HEK293 (cell line): ENCODE measurements around the gene CDK4.

Experiments
- CTCF ChIA-PET: fragments of 350-600 bp; formaldehyde crosslinking; extraction: SDS; loops from one replicate; lab custom pipeline; 2021; ENCODE audit warnings: antibody characterized with exemption; lab: Yijun Ruan, JAX
- POLR2A ChIA-PET: fragments of 300-600 bp; formaldehyde crosslinking; extraction: SDS; loops from one replicate; lab custom pipeline; 2020; ENCODE audit warnings: antibody characterized with exemption, inconsistent platforms; lab: Yijun Ruan, JAX
- H3K27ac ChIP-seq: fragments of 200-500 bp; sonication (Bioruptor generic); 2 replicates; pipeline ENCODE4 v1.5.1; 2014; ENCODE audit warnings: low read depth, low read length, control low read depth, inconsistent platforms; ENCODE audit errors: extremely low read depth
- H3K36me3 ChIP-seq, 2 experiments: fragments of 200-500 bp in 1 of 2; sonication (Bioruptor generic) in 1 of 2; 1 replicate in 1 of 2; 2 replicates in 1 of 2; pipeline ENCODE4 v1.5.1; 2014 to 2017; ENCODE audit warnings: inconsistent platforms in 2 of 2, low read length in 2 of 2; ENCODE audit not compliant: control insufficient read depth in 2 of 2, insufficient read depth in 1 of 2
- H3K4me1 ChIP-seq: fragments of 200-500 bp; sonication (Bioruptor generic); 2 replicates; pipeline ENCODE4 v1.5.1; 2014; ENCODE audit warnings: mild to moderate bottlenecking, low read length, inconsistent platforms; ENCODE audit not compliant: control insufficient read depth, insufficient read depth
- H3K4me3 ChIP-seq: 2 replicates; pipeline ENCODE4 v1.5.1; 2011; ENCODE audit warnings: low read depth, mild to moderate bottlenecking, control low read depth, low read length, moderate library complexity
- H3K9me3 ChIP-seq: fragments of 200-500 bp; sonication (Bioruptor generic); 2 replicates; pipeline ENCODE4 v1.5.1; 2014; ENCODE audit warnings: low read depth, low read length, inconsistent platforms; ENCODE audit not compliant: control insufficient read depth, insufficient read depth
- GLI4 ChIP-seq: fragments of 450-650 bp; formaldehyde crosslinking; IDR thresholded peaks from 2 replicates; pipeline ENCODE4 v1.5.1; 2016; ENCODE audit warnings: missing biosample characterization, missing genetic modification characterization
- HOXC10 ChIP-seq: sonication (generic); formaldehyde crosslinking; IDR thresholded peaks from 2 replicates; pipeline ENCODE4 v1.8.1; 2023; ENCODE audit warnings: mild to moderate bottlenecking, missing genetic modification reagents
- KLF9 ChIP-seq: fragments of 450-650 bp; formaldehyde crosslinking; IDR thresholded peaks from 2 replicates; pipeline ENCODE4 v1.5.1; 2016; ENCODE audit warnings: missing biosample characterization, missing genetic modification characterization, low read depth
- MEIS1 ChIP-seq: sonication (generic); formaldehyde crosslinking; IDR thresholded peaks from 2 replicates; pipeline ENCODE4 v1.8.1; 2022; ENCODE audit warnings: missing genetic modification reagents, mild to moderate bottlenecking, borderline replicate concordance
- OVOL3 ChIP-seq: fragments of 450-650 bp; formaldehyde crosslinking; IDR thresholded peaks from 2 replicates; pipeline ENCODE4 v1.5.1; 2016; ENCODE audit warnings: missing biosample characterization, missing genetic modification characterization
- PBX3 ChIP-seq: sonication (generic); formaldehyde crosslinking; IDR thresholded peaks from 2 replicates; pipeline ENCODE4 v1.8.1; 2022; ENCODE audit warnings: mild to moderate bottlenecking, moderate library complexity, missing genetic modification reagents
- ZNF175 ChIP-seq: fragments of 450-650 bp; formaldehyde crosslinking; IDR thresholded peaks from 2 replicates; pipeline ENCODE4 v1.5.1; 2016; ENCODE audit warnings: missing biosample characterization, missing genetic modification characterization
- ZNF221 ChIP-seq: fragments of 450-650 bp; formaldehyde crosslinking; IDR thresholded peaks from 2 replicates; pipeline ENCODE4 v1.5.1; 2017; ENCODE audit warnings: missing biosample characterization, missing genetic modification characterization, borderline replicate concordance
- ZNF341 ChIP-seq: fragments of 450-650 bp; formaldehyde crosslinking; IDR thresholded peaks from 2 replicates; pipeline ENCODE4; 2016; ENCODE audit warnings: low read depth, missing biosample characterization, missing genetic modification characterization
- ZNF350 ChIP-seq: fragments of 450-650 bp; formaldehyde crosslinking; IDR thresholded peaks from 2 replicates; pipeline ENCODE4 v1.5.0; 2017; ENCODE audit warnings: missing biosample characterization, mild to moderate bottlenecking, missing genetic modification characterization
- ZNF416 ChIP-seq: fragments of 450-650 bp; formaldehyde crosslinking; IDR thresholded peaks from 2 replicates; pipeline ENCODE4 v1.5.1; 2016; ENCODE audit warnings: missing biosample characterization, missing genetic modification characterization
- ZNF473 ChIP-seq: fragments of 450-650 bp; formaldehyde crosslinking; IDR thresholded peaks from 2 replicates; pipeline ENCODE4 v1.5.1; 2017; ENCODE audit warnings: missing biosample characterization, missing genetic modification characterization
- ZNF513 ChIP-seq: fragments of 450-650 bp; IDR thresholded peaks from 2 replicates; pipeline ENCODE4 v1.5.1; 2018; ENCODE audit warnings: missing biosample characterization, missing genetic modification characterization
- ZNF521 ChIP-seq: fragments of 450-650 bp; formaldehyde crosslinking; IDR thresholded peaks from 2 replicates; pipeline ENCODE4 v1.5.1; 2017; ENCODE audit warnings: missing biosample characterization, mild to moderate bottlenecking, missing genetic modification characterization
- ZNF571 ChIP-seq: fragments of 450-650 bp; formaldehyde crosslinking; IDR thresholded peaks from 2 replicates; pipeline ENCODE4 v1.5.0; 2017; ENCODE audit warnings: missing biosample characterization, missing genetic modification characterization
- ZNF629 ChIP-seq: fragments of 450-650 bp; formaldehyde crosslinking; IDR thresholded peaks from 2 replicates; pipeline ENCODE4 v1.5.1; 2017; ENCODE audit warnings: missing biosample characterization, missing genetic modification characterization
- ZNF660 ChIP-seq: fragments of 450-650 bp; IDR thresholded peaks from 2 replicates; pipeline ENCODE4 v1.5.1; 2018; ENCODE audit warnings: missing biosample characterization, mild to moderate bottlenecking, missing genetic modification characterization
- ZNF664 ChIP-seq: fragments of 450-650 bp; formaldehyde crosslinking; IDR thresholded peaks from 2 replicates; pipeline ENCODE4 v1.5.1; 2016; ENCODE audit warnings: missing biosample characterization, missing genetic modification characterization
- ZNF670 ChIP-seq: fragments of 450-650 bp; formaldehyde crosslinking; IDR thresholded peaks from 2 replicates; pipeline ENCODE4 v1.5.1; 2016; ENCODE audit warnings: missing biosample characterization, missing genetic modification characterization, low read depth

The CDK4 gene

GRCh38 chr12:57718641-57719528 lies 33.2 kb downstream of the CDK4 start:
- H3K4me3 ChIP-seq: no peak overlapping the region
- H3K27ac ChIP-seq: no peak overlapping the region
- ChIA-PET POLR2A (no interaction called here), CTCF (interaction anchor here (0.6 to 0.7 kb wide), 2 partner anchors 18 to 104 kb away, joined by 3 read pairs; no protein-coding TSS in a partner anchor)
- H3K9me3 ChIP-seq: no peaks in the 10 kb centered on the region
- peaks cover 14 to 62% of the 10 kb centered on the region in 2 experiments; a peak in 2 of 3 replicates for H3K36me3 ChIP-seq
- TF ChIP-seq HOXC10 (CRISPR knock-in tag) (no peak), ZNF670 (tag by site-specific recombination) (no peak), ZNF664 (tag by site-specific recombination) (no peak), ZNF221 (tag by site-specific recombination) (no peak), ZNF350 (tag by site-specific recombination) (no peak), ZNF175 (tag by site-specific recombination) (no peak), ZNF473 (tag by site-specific recombination) (no peak), KLF9 (tag by site-specific recombination) (no peak), ZNF341 (tag by site-specific recombination) (no peak), ZNF629 (tag by site-specific recombination) (no peak), ZNF571 (tag by site-specific recombination) (no peak)
- TF ChIP-seq, all 188 proteins: peak for 0
- H3K4me1 ChIP-seq: no peaks in the 10 kb centered on the region

- ChIA-PET POLR2A (interaction anchor here (0.7 kb wide), 1 partner anchor 8 kb away, joined by 3 read pairs; no protein-coding TSS in a partner anchor), CTCF (interaction anchor here (0.7 to 1.0 kb wide), 2 partner anchors 11 to 86 kb away, joined by 3 read pairs; no protein-coding TSS in a partner anchor)
- Histone ChIP-seq H3K27ac (no peak overlapping the region), H3K4me3 (no peak overlapping the region), H3K4me1 (no peaks in the 10 kb centered on the region), H3K36me3 (peaks cover 14 to 62% of the 10 kb centered on the region in 2 experiments; a peak in 2 of 3 replicates), H3K9me3 (no peaks in the 10 kb centered on the region)
- TF ChIP-seq OVOL3 (tag by site-specific recombination) (no peak), ZNF416 (no peak), MEIS1 (CRISPR knock-in tag) (no peak), ZNF513 (tag by site-specific recombination) (peak; percentile 91), ZNF521 (tag by site-specific recombination) (no peak)
Measured at GRCh38 chr12:57717846-57718640, 34.1 kb downstream of the CDK4 start.

GRCh38 chr12:57717131-57717530 lies 35.0 kb downstream of the CDK4 start:
- no peaks in the 10 kb centered on the region for H3K4me1 ChIP-seq
- no peak overlapping the region for H3K27ac ChIP-seq
- ChIA-PET POLR2A (no interaction called here), CTCF (interaction anchor here (1.0 to 1.9 kb wide), 2 partner anchors 9 to 10 kb away, joined by 3 to 7 read pairs; no protein-coding TSS in a partner anchor)
- TF ChIP-seq ZNF571 (tag by site-specific recombination) (no peak), PBX3 (CRISPR knock-in tag) (no peak), GLI4 (tag by site-specific recombination) (no peak), ZNF660 (no peak)
- peaks cover 14 to 65% of the 10 kb centered on the region in 2 experiments; a peak in 2 of 3 replicates for H3K36me3 ChIP-seq
- no peaks in the 10 kb centered on the region for H3K9me3 ChIP-seq
- H3K4me3 ChIP-seq: no peak overlapping the region
